Activated CD8-positive, alpha-beta T cell treated with anti-CD3 and anti-CD28 coated beads for 36 hours (primary cell): ENCODE data around the gene RPL29. TPM values are rescaled to one million over a fixed set of nuclear protein-coding genes. Genes with fewer than 3 reads are reported as not detected.
"Not testable (repeated sequence)": the region's sequence is repeated elsewhere in the genome, so short reads cannot be mapped to it uniquely, and the experiment has no call there.

Experiments used
- ATAC-seq: fragments of 200-7000 bp; cut with Tn5 transposase; one replicate; pipeline ENCODE4 v1.10.0; 2021; ENCODE audit warnings: mild to moderate bottlenecking, moderate library complexity
- CTCF ChIA-PET: fragments of 350-600 bp; sonication (Branson Sonifier 250); formaldehyde crosslinking; loops from one replicate; lab custom pipeline; 2021; ENCODE audit warnings: antibody characterized with exemption; lab: Charles Lee
- POLR2A ChIA-PET: fragments of 350-600 bp; sonication (Branson Sonifier 250); formaldehyde crosslinking; loops from one replicate; lab custom pipeline; 2021; ENCODE audit warnings: antibody characterized with exemption; lab: Charles Lee
- DNase-seq: peaks from one replicate; pipeline ENCODE4 v3.0.0-alpha.2; 2020
- H3K27ac Mint-ChIP-seq: one replicate; pipeline ENCODE4 v1.8.0; 2021; ENCODE audit warnings: mild to moderate bottlenecking, mixed read lengths
- H3K27me3 Mint-ChIP-seq: one replicate; pipeline ENCODE4 v1.8.0; 2021; ENCODE audit warnings: mixed read lengths
- H3K36me3 Mint-ChIP-seq: one replicate; pipeline ENCODE4 v1.8.0; 2021; ENCODE audit warnings: low read depth, mixed read lengths
- H3K4me1 Mint-ChIP-seq: one replicate; pipeline ENCODE4 v1.8.0; 2021; ENCODE audit warnings: low read depth, mixed read lengths
- H3K4me3 Mint-ChIP-seq: one replicate; pipeline ENCODE4 v1.8.0; 2021; ENCODE audit warnings: mild to moderate bottlenecking, moderate library complexity, mixed read lengths
- H3K9me3 Mint-ChIP-seq: one replicate; pipeline ENCODE4 v1.8.0; 2021; ENCODE audit warnings: mixed read lengths
- CTCF ChIP-seq: fragments of 200-600 bp; IDR thresholded peaks from one replicate; pipeline ENCODE4 v1.8.0; 2022; ENCODE audit warnings: antibody characterized with exemption, mild to moderate bottlenecking
- intact Hi-C: fragments of 100-400 bp; cut with micrococcal nuclease; formaldehyde crosslinking; loops from one replicate; pipeline ENCODE4 v1.10.0; 2022
- total RNA-seq, 2 experiments: library from RNA; stranded (reverse); gene quantifications; one replicate each; pipeline ENCODE4 v1.2.3, GENCODE V29; 2021

Gene RPL29
- 1,000 to 10,000 TPM; 2,039 to 2,045 TPM for total RNA-seq

DNA sequence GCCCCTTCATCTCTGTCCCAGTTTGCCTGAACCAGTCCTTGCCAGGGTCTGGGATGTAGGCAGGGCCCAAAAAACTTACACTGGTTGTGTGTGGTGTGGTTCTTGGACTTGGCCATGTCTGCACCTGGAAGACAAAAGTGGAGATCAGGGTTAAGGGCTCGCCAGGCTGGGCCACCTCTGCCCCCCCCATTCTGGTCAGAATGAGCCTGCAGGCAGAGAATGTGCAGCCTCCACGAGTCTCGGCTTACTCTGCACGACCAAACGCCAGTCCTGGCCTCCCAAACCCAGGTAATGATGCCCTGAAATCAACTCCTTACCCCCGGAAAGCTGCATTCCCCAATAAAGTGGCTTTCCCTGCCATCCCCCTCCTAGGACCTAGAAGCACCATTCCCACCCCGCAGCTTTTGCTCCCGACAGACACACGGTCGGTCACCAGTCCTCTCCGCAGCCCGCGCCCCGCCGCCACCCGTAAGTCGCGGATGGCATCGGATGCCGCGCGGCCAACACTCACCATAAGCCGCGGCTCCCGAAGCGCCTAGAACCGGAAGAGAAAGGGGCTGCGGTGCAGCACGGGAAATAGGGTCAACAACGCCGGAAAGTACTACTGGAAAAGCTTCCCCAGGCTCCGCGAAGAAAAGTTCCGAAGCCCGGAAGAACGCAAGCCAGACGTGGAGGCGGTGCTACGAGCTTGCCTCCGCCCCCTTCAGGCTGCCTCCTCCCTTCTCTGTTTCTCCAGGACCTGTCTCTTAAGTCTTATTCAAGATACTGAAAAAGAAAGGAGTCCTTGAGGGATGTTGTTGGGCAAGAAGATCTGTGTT is at the start of gene RPL29:
Gene RPL29, minus strand, starts transcription at position 550 of the 818 bp plus-strand sequence. Its CDS starts 434 bp downstream, at position 116.
- ATAC-seq (peak; percentile 96), DNase-seq (peak; percentile 94)
- H3K4me1 Mint-ChIP-seq = peaks cover 33% of the 10 kb centered on the region
- H3K4me3 Mint-ChIP-seq = peak within 1 kb of the TSS; percentile 99
- TF ChIP-seq CTCF = no peak
- H3K9me3 Mint-ChIP-seq = no peaks in the 10 kb centered on the region
- CTCF ChIA-PET = interaction anchor here (1.0 to 2.7 kb wide), 5 partner anchors 13 to 128 kb away, joined by 5 to 23 read pairs (median 5); partner anchors contain the start of genes ABHD14B, ACY1 and RRP9
- no peaks in the 10 kb centered on the region for H3K27me3 Mint-ChIP-seq
- H3K36me3 Mint-ChIP-seq = peaks cover 45% of the 10 kb centered on the region
- POLR2A ChIA-PET = interaction anchor here (0.6 to 7.1 kb wide), 28 partner anchors 10 to 496 kb away, joined by 3 to 267 read pairs (median 4); partner anchors contain the start of genes ABHD14A, ABHD14B, ACY1 and DCAF1
- peak within 1 kb of the TSS; percentile 100 for H3K27ac Mint-ChIP-seq
- intact Hi-C loops = no loop called here

DNA sequence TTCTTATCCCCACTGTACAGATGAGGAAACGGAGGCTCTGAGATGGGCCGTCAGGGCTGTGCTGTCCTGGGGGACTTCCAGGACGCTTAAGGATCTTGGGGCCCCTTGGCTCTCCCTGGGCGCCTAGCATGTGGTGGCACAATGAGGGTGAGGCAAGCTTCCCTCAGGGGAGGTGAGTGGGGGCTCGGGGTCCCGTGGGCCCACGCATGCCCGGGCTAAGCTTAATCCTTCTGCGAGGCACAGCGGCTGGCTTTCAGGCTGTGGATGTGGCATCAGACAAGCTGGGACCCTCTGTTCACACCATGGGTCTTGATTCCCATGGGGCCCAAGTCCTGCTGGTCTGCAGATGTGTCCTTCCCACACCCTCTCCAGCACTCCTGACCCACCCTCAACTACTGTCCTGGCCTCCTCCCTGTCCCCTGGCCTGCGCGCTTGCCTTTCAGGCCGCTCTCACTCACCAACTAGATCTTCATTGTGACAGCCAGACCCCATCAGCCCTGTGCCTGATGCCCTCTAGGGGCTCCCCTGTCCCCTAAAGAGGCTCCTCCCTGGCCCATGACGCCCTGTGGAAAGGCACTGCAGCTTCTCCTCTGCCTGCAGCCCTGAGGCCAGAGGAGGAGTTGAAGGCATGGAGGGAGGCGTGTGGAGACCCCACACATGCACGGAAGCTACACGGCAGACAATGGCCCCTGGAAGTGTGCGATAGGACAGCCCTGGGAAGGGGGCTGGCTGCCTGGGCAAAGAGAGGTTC is 49.3 kb upstream of the RPL29 start:
- no peaks in the 10 kb centered on the region for H3K9me3 Mint-ChIP-seq
- peak; percentile 57 for ATAC-seq
- POLR2A ChIA-PET = interaction anchor here (0.6 to 0.7 kb wide), 2 partner anchors 11 to 545 kb away, joined by 3 to 5 read pairs; partner anchors contain the start of genes DCAF1 and DUSP7
- CTCF ChIA-PET = interaction anchor here (1.4 to 6.3 kb wide), 2 partner anchors 8 to 100 kb away, joined by 5 to 37 read pairs; no protein-coding TSS in a partner anchor
- no peak for DNase-seq
- peaks cover 6% of the 10 kb centered on the region for H3K36me3 Mint-ChIP-seq
- H3K27me3 Mint-ChIP-seq = no peaks in the 10 kb centered on the region
- H3K4me3 Mint-ChIP-seq = no peak overlapping the region
- TF ChIP-seq CTCF = no peak
- no peak overlapping the region for H3K27ac Mint-ChIP-seq
- H3K4me1 Mint-ChIP-seq = peaks cover 8% of the 10 kb centered on the region
- intact Hi-C loops = no loop called here

GRCh38 chr3:52043750-52044149 is 48.1 kb upstream of the RPL29 start:
- Mint-ChIP-seq H3K27me3 (no peaks in the 10 kb centered on the region), H3K27ac (no peak overlapping the region), H3K4me1 (peaks cover 2% of the 10 kb centered on the region), H3K36me3 (no peaks in the 10 kb centered on the region), H3K4me3 (no peak overlapping the region), H3K9me3 (no peaks in the 10 kb centered on the region)
- ChIA-PET POLR2A (interaction anchor here (0.6 kb wide), 1 partner anchor 14 kb away, joined by 3 read pairs; no protein-coding TSS in a partner anchor), CTCF (interaction anchor here (1.5 to 6.3 kb wide), 3 partner anchors 9 to 79 kb away, joined by 4 to 37 read pairs (median 5); partner anchors contain the start of gene DUSP7)
- no peak for TF ChIP-seq CTCF
- DNase-seq (no peak), ATAC-seq (no peak)
- intact Hi-C loops = no loop called here

DNA sequence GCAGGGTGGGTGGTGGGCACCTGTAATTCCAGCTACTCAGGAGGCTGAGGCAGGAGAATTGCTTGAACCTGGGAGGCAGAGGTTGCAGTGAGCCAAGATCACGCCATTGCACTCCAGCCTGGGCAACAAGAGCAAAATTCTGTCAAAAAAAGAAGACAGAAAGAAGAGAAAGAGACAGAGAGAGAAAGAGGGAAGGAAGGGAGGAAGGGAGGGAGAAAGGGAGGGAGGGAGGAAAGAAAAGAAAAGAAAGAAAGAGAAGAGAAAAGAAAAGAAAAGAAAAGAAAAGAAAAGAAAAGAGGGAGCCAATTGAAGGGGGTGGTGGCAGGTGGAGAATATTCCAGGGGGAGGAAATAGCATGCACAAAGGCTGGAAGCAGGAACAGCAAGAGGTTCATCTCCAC is 47.3 kb upstream of the RPL29 start:
- ATAC-seq, H3K27ac Mint-ChIP-seq, H3K4me3 Mint-ChIP-seq, H3K9me3 Mint-ChIP-seq, H3K27me3 Mint-ChIP-seq, H3K36me3 Mint-ChIP-seq, DNase-seq, POLR2A ChIA-PET, H3K4me1 Mint-ChIP-seq, intact Hi-C loops: not testable (repeated sequence)
- CTCF ChIA-PET = interaction anchor here (0.8 to 6.3 kb wide), 4 partner anchors 10 to 80 kb away, joined by 3 to 37 read pairs (median 4); partner anchors contain the start of gene DUSP7

- no peak for DNase-seq
- H3K4me1 Mint-ChIP-seq = no peaks in the 10 kb centered on the region
- ChIA-PET CTCF (interaction anchor here (1.0 to 6.3 kb wide), 9 partner anchors 12 to 178 kb away, joined by 3 to 37 read pairs (median 3); partner anchors contain the start of genes ACY1 and RRP9), POLR2A (interaction anchor here (0.7 to 1.2 kb wide), 3 partner anchors 10 to 15 kb away, joined by 3 to 4 read pairs (median 3); partner anchors contain the start of gene DUSP7)
- H3K27me3 Mint-ChIP-seq = no peaks in the 10 kb centered on the region
- no peak for ATAC-seq
- H3K36me3 Mint-ChIP-seq = no peaks in the 10 kb centered on the region
- no peak for TF ChIP-seq CTCF
- intact Hi-C loops = no loop called here
- no peaks in the 10 kb centered on the region for H3K9me3 Mint-ChIP-seq
- no peak overlapping the region for H3K27ac Mint-ChIP-seq
- no peak overlapping the region for H3K4me3 Mint-ChIP-seq
Measured at GRCh38 chr3:52041118-52041731, 45.5 kb upstream of the RPL29 start.
